Measurements from ENCODE around the gene CACHD1. TPM values are rescaled to one million over a fixed set of nuclear protein-coding genes. Genes with fewer than 3 reads are reported as not detected.

CACHD1 gene
- total RNA-seq, 1 donor from 2014 or later = 9.6 TPM

- no peak for DNase-seq (ENCODE audit: low spot score)
Observed at GRCh38 chr1:64549464-64550239, 79.7 kb downstream of the CACHD1 start.

- DNase-seq (ENCODE audit: low spot score) = no peak
Observed at GRCh38 chr1:64550510-64550909, 80.6 kb downstream of the CACHD1 start.

GRCh38 chr1:64550946-64551605 is 81.1 kb downstream of the CACHD1 start:
- DNase-seq (ENCODE audit: low spot score) = no peak

- no peak for DNase-seq (ENCODE audit: low spot score)
Observed at GRCh38 chr1:64553285-64553684, 83.4 kb downstream of the CACHD1 start.

GRCh38 chr1:64555947-64556346 is 86.0 kb downstream of the CACHD1 start:
- no peak for DNase-seq (ENCODE audit: low spot score)

GRCh38 chr1:64561993-64562392 is 92.1 kb downstream of the CACHD1 start:
- DNase-seq (ENCODE audit: low spot score) = no peak

GRCh38 chr1:64563958-64564565 is 94.1 kb downstream of the CACHD1 start:
- no peak for DNase-seq (ENCODE audit: low spot score)

- no peak for DNase-seq (ENCODE audit: low spot score)
Observed at GRCh38 chr1:64564891-64565290, 95.0 kb downstream of the CACHD1 start.

GRCh38 chr1:64567426-64568170 is 97.7 kb downstream of the CACHD1 start:
- DNase-seq (ENCODE audit: low spot score) = no peak

GRCh38 chr1:64568171-64568450 is 98.2 kb downstream of the CACHD1 start:
- no peak for DNase-seq (ENCODE audit: low spot score)

- no peak for DNase-seq (ENCODE audit: low spot score)
Observed at GRCh38 chr1:64569411-64569810, 99.5 kb downstream of the CACHD1 start.

GRCh38 chr1:64570267-64570855 is 100.4 kb downstream of the CACHD1 start:
- peak; percentile 71 for DNase-seq (ENCODE audit: low spot score)

- peak; percentile 49 for DNase-seq (ENCODE audit: low spot score)
Observed at GRCh38 chr1:64572222-64572900, 102.4 kb downstream of the CACHD1 start.

GRCh38 chr1:64574301-64574700 is 104.4 kb downstream of the CACHD1 start:
- no peak for DNase-seq (ENCODE audit: low spot score)

GRCh38 chr1:64575881-64576676 is 106.2 kb downstream of the CACHD1 start:
- no peak for DNase-seq (ENCODE audit: low spot score)

- no peak for DNase-seq (ENCODE audit: low spot score)
Observed at GRCh38 chr1:64578270-64578973, 108.5 kb downstream of the CACHD1 start.

GRCh38 chr1:64579767-64580166 is 109.8 kb downstream of the CACHD1 start:
- DNase-seq (ENCODE audit: low spot score) = peak; percentile 21

GRCh38 chr1:64581135-64581842 is 111.4 kb downstream of the CACHD1 start:
- no peak for DNase-seq (ENCODE audit: low spot score)

- DNase-seq (ENCODE audit: low spot score) = no peak
Observed at GRCh38 chr1:64581843-64582185, 111.9 kb downstream of the CACHD1 start.

Data from umbilical cord (tissue), 2 donors.